Fibroblast of peridontal ligament (primary cell): ENCODE results near the gene P4HB.

Experiments
- DNase-seq: peaks from one replicate; pipeline ENCODE4 v3.0.0-alpha.2; 2010; ENCODE audit errors: extremely low read depth

Gene P4HB

DNA sequence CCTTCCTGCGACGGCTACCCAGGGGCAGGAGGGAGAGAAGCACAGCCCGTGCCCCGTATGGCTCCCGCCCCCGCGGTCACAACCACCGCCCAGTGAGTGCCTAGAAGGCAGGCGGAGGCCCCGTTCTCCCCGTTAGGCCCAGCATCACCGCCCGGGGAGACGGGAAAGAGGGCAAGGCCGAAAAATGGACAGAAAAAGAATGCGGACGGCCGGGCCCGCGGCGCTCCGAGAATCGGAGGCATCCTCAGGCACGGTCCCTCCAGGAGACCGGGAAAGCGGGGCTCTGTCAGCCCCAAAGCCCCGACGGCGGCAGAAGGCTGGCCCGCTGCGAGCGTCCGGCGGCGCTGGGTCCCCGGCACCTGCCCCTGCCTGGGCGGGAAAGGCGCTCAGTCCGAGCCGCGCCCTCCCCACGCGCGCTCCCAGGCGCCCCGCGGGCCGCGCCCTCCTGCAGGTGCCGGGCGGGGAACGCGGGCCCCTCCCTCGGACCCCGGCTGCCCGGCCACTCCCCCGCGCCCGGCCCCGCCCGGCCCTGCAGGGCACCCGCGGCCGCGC is 27.7 kb downstream of the P4HB start:
- DNase-seq: peak; percentile 8

DNA sequence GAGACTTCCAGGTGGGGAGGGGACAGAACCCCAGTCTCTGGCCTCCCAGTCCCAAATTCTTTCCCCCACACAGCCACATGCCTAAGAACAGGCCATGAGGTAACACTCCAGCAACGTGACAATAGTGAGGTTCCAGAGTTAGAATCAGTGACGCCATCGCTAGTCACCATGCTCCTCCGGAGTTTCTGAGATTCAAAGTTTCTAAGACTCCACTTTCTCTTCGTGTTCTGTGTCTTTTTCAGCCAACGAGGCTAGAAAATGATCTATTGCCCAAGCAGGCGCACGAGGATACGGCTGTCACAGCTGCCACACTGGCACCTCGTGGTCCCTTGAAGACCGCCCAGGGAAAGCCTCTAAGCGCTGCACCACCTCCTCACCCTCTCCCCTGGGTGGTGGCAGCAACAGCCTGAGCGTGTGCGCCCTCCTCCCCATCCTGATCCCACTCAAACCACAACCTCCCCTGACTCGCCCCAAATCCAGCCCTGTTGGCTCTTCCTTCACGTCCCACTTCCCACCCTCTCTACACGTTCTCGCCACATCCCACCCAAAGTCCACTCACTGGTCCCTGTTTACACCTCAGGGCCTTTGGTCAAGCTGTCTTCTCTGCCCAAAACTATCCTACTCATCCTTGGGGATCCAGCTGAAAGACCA is 28.3 kb downstream of the P4HB start:
- DNase-seq: peak; percentile 57

DNA sequence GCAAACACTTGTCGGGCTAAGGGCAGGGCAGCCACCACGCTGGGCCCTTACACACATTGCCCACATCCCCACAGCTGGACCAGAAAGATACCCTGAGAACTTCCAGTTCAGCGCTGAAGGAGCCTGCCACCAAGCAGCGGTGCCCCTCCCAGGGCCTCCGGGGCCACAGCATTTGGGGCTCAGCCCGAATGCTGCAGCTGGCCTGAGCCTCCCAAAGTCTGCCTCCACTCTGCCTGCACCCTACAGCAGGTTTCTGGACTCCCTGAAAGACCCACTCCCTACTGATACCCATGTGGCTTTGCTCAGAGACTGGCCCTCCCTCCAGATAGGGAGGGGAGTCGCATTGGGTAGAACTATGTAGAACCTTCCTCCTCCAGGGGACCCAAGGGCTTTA is 28.8 kb downstream of the P4HB start:
- no peak for DNase-seq

DNA sequence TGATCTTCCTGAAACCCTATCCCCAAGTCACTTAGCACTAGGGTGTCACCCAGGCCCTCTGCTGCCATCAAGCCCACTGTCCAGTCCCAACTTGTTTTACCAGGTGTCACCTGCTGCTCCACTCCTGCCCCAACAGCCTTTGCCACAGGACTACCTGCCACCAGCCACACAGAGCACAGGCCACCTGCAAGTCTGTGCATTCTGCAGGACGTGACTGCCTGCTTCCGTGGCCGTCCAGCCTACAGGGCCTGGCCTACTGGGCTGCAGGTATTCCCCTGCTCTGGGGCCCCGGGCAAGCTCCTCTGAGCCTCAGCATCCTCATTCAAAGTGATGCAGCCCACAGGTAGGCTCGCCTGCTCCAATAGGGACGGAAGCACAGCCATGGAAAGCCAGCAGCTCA is 30.5 kb downstream of the P4HB start:
- DNase-seq: no peak

DNA sequence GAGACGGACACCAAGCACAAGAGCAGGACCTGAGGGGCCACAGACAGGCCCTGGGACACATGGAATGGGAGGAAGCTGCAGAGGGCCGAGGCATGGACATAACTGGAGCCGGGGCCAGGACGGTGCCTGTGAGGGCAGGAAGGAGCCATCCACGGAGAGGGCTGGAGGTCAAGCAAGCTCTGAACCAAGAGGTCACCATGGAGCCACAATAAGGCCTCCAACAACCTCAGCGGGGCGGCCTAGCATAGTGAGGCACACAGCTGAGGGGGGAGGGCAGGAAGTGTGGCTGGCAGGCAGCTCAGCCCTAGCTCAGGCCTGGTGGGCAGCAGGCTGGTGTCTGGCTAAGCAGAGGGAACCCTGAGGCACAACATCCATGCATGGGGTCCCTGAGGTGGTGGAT is 31.7 kb downstream of the P4HB start:
- DNase-seq: no peak

DNA sequence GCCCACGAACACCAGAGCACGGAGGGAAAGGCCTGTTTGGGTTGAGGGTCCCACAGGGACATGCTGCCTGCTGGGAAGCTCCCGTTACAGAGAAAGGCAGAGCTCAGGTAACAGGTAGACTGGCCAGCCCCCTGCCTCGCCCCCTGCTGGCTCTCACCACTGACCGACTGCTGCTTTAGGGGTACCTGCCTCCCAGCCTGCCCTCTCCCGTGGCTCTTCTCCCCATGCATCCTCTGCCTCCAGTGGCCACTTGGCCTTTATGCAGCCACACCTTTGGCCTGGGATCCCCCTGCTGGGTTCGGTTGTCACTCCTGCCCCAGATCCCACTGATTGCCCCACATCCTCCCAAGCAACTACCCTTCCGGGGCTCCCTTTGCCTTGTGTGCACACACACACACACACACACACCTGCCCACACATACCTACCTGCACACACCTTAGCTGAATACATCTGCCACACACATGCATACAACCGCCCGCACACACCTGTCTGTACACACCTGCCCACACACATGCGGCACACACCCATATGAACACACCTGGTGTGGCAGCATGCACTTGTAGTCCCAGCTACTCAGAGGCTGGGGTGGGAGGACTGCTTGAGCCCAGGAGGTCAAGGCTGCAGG is 34.4 kb downstream of the P4HB start:
- DNase-seq: no peak

DNA sequence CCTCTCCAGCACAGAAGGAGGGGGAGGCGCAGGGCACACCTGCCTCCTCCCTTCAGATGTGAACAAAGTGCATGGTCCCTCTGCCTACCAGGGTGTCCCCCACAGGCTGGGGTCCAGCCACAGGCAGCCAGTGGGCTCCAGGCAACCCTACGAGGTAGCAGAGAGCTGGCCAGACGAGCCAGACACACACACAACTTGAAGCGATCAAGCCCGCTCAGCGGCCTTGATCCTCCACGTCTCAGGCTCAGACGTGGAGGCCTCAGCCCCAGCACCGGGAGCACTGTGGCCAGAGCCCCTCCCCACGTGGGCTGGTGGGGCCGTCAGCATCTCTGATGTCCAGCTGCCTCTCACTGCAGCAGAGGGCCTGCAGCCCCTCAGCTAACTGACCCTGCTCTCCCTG is 35.7 kb downstream of the P4HB start:
- no peak for DNase-seq

DNA sequence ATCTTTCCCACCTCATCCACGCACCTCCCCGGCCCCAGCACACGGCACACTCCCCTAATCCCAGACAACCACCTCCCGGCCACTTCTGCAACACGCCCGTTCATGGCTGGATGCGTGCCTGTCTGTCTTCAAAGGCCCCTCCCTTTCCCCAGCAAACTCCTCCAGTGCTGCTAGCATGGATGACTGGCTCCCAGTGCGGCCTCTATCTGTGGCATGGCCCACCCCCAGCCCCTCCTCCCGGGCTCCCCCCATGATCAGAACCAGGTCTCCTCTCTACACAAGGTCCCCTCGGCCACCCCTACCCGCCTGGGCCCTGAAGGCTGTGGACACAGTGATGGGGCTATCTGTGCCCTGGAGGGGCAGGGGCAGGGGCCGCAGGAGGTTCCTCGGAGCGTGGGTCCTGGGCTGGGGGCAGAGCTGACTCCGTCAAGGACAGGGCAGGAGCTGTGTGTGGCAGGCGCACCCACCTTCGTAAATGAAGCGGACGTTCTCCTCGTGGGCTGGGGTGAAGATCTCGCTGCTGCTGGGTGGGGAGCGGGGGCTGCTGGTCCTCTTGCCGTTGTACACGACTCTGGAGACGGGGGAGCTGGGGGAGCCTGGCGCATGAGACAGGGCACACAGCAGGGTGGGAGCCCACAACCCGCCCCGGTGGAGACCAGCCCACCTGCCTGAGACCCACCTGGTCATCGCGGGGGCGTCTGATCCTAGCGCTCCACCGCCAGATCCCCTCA is 36.4 kb downstream of the P4HB start:
- DNase-seq: no peak

DNA sequence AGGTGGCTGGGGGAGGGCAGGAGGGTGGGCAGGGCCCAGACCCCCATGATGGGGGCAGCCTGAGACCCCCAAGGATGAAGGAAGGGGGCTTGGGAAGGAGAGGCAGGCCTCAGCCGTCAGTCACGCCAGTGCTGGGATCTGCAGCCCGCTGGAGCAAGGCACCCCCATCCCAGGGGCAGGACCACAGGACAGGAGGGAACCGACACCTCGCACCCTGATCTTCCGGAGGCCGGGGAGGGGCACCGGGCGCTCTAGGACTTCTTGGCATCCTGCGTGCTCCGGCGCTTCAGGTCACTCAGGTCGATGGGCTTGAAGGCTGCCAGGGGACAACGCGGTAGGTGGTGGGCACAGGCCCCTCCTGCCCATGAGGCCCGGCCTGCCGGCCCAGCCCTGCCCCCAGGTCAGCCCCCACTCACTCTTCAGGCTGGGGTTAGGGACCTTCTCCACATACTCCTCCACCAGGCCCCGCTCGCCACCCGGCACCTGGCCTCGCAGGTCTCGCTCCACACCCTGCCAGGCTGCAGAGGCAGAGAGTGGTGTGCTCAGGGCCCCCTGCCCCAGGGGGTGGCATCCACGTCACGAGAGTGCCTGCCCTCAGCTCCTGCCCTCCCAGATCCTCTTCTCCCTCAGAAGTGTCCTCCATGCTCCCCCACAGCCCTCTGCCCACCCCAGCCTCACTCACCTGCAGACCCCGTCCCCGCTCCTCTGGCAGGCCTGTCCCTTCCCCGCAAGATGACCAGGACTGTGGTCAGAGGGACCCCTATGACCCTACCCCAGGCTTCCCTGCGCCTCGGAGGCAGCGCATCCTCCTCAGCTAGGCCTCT is 37.1 kb downstream of the P4HB start:
- DNase-seq: no peak

DNA sequence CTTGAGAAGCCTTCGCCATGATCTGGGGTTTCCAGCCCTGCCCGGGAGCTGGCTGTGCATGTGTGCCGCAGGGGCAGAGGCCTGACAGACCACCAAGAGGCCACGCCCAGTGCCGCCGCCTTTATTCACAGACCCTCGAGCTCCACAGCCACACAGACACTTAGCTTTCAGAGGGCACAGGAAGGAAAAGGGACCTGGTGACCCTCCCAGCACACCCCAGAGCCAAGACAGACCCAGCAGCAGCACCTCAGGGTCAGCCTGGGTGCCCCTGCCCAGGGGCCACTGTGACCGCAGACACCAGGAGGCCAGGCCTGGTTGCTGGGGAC is 38.1 kb downstream of the P4HB start:
- no peak for DNase-seq

DNA sequence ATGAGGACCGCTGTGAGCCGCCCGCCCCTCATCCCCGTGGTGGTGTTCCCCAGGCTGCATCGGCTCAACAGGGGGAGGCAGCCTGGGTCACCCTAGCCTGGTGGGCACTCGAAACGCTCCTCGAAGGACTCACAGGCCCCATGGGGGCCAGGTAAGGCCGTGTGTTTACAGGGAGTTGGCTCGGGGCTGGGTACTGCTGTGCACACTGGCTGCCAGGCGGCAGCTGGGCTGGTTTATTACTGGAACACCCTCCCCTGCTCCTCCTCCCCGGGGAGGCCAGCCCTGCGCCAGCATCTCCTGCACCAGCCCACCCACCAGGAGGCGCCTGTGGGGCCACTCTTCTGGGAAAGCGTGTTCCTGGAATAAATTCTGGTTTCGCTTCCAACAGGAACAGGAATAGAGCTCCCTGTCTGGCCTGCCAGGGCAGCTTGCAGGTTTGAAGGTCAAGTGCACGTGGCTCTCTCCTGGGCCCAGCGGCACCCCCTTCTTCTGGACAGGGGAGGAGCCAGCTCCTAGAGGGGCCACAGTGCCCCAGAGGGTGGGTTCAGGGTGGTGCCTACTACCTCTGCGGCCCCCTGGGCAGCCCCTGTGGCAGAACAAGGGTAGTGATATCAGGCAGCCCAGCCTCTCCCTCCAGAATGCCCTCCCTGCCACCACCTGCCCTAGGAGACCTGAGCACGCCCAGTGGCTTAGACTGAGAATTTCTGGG is 38.6 kb downstream of the P4HB start:
- DNase-seq: peak; percentile 18

DNA sequence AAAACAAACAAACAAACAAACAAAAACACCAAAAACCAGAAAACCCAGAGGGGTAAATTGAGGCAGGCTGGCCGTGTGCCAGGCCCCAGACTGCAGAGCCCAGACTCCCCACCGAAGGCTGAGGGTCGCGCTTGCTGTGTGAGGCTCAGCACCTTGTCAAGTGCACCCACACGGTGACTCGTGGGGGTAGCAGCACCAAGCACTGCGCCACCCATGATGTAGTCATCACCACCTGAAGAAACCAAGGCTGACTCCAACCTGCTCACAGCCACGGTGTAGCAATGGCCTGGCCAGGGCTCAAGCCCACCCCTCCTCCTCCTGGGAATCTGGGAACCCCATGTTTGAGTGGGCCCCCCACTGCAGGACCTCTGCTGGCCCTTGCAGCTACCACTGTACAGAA is 39.2 kb downstream of the P4HB start:
- no peak for DNase-seq

DNA sequence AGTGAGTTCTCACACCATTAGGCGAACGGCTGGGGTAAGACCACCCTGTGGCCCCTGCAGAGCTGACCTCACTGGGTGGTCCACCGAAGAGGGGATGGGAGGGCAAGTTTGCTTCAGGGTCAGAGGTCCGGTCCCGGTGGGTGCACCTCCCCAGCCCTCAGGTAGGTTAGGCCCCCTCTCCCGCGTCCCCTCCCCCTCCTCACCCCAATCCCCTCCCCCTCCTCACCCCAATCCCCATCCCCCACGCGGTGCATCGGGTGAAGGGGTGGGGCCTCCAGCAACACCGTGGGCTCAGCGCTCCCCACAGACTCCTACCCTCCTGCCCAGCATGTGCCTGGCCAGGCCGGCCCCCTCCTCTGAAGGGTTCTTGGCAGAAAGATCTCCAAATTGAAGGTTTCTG is 40.6 kb downstream of the P4HB start:
- no peak for DNase-seq

DNA sequence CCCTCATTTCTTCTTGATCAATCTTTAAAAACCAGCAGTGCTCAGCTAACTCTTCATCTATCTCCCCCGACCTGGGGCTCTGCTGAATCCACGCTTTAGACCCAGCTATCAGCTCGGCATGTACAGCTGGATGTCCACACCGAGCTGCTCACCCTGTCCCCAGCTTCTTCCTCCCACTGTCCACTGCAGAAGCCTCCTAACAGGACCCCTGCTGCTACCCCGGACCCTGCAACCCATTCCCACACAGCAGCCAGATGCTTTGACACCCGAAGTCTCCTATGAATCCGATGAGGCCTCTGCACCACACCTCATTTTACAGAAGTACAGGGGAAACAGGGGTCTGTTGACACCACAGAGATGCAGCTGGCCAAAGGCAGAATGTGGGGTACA is 42.6 kb downstream of the P4HB start:
- no peak for DNase-seq

DNA sequence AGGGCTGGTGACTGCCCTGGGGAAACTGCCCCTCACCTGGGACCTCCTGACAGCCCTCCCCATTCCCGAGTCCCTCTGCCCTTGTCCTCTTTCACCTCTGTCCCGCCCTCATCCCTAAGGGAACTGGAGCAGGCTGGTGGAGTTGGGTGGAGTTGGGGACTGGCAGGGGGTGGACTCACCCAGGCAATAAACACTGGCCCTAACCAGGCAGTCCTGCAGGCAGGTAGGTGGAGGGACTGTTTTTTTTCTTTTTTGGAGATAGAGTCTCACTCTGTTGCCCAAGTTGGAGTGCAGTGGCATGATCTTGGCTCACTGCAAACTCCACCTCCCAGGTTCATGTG is 44.7 kb downstream of the P4HB start:
- no peak for DNase-seq

DNA sequence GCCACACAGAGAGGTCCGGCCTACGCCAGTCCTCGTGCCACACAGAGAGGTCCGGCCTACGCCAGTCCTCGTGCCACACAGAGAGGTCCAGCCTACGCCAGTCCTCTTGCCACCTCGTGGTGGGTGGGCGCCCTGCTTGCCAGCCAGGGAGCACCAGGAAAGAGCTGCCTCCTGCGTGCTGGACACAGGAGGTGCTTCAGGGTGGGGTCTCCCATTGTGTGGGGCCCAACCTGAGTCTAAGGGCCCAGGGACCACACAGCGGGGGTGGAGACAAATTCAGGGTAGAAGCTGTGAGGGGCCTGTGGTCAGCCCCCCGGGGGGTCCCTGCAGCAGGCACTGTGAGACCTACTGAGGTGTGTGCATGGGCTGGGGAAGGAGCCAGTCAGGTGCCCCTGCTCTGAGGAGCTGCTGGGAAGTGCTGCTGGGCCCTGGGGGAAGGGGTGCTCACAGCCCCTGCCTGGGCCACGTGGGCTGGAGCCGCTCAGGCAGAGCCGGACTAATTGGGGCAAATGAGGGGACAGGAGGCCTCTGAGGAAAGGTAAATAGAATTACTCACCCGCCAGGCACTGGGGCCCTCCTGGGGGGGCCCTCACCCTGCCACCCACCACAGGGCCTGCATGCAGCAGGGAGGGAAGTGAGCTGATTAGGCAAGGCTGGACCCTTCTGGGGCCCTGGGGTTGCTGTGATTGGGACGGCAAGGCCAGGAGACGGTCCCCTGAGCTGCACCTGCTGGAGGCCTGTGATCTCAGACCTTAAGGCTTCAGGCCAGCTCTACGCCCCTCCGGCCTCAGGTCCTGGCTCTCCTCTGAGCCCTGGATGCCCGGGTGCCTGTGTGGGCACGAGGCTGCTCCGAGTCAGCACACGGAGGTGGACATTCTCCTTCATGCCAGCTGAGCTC is 45.3 kb downstream of the P4HB start:
- DNase-seq: no peak

DNA sequence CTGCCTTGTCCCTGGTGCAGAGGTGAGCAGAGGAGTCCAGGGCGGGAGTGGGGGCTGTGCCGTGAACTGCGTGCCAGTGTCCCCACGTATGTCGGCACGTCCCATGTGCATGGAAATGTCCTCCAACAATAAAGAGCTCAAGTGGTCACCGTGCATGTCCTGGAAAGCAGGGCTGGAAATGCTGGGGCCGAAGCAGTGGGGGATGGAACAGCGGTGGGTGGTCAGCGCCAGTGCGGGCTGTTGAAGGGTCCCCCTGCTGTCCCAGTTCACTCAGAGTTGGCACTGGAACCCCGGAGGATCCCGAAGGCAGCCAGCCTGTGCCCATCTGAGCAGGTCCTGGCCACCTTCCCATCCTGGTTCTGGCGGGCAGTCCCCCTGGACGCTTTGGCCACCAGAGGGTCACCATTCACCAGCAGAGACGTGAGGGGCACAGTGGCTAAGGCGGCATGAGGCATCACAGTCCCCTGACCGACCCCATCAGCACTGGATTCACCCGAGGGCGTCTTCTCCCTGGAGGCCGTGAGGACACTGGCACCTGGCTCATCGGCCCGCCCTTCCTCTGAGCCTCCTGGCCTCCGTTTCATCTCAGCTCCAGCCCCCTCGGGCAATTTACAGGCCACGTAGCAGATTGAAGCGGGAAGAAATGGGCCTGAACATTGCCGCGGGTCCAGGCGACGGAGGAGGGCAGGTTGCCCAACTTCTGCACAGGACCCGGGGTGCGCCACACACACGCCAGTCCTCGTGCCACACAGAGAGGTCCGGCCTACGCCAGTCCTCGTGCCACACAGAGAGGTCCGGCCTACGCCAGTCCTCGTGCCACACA is 46.3 kb downstream of the P4HB start:
- DNase-seq: no peak

DNA sequence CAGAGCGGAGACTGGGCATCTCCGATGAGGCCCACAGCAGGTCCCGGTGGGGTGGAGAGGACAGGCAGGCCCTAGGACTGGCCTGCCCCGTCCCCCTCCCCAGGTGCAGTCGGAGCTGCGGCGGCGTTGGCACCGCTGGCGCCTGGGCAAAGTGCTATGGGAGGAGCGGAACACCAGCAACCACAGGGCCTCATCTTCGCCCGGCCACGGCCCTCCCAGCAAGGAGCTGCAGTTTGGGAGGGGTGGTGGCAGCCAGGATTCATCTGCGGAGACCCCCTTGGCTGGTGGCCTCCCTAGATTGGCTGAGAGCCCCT is 47.0 kb downstream of the P4HB start:
- DNase-seq: no peak

DNA sequence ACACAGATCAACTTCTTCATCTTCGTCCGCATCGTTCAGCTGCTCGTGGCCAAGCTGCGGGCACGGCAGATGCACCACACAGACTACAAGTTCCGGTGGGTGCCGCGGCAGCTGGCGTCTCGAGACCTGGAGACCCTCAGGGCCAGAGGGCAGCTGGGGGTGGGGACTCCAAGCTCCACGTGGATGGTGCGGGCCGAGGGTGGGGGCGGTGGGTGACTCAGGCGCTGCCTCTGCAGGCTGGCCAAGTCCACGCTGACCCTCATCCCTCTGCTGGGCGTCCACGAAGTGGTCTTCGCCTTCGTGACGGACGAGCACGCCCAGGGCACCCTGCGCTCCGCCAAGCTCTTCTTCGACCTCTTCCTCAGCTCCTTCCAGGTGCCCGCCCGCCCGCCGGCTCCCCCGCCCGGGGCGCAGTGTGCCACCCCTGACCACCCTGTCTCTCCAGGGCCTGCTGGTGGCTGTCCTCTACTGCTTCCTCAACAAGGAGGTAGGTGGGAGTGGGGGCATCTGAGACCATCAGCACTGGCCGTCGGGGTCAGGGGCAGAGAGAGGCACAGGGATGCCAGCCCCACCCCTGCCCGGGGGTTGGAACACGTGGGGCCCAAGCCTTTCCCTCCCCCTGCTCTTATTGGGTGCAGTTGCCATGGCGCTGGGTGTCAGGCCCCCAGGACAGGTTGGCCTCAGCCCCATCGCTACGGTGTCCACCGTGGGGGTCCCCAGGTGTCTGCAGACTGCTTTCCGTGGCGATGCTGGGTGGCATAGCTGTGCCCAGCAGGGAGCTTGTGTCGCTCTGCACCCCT is 47.6 kb downstream of the P4HB start:
- no peak for DNase-seq
